HepG2 (cell line): Measurements from ENCODE around the gene ABCE1. TPM values are rescaled to one million over a fixed set of nuclear protein-coding genes. Genes with fewer than 3 reads are reported as not detected.

Experiments
- ATAC-seq: fragments of 200-7000 bp; cut with Tn5 transposase; 3 replicates; pipeline ENCODE4 v1.9.1; 2020; ENCODE audit warnings: mild to moderate bottlenecking, moderate library complexity
- BruUV-seq: library from RNA; stranded (reverse); fragments of 400-500 nt; replicated peaks from 2 replicates; lab custom pipeline; 2021; lab: Mats Ljungman, UMichigan
- CTCF ChIA-PET: fragments of 300-600 bp; formaldehyde crosslinking; extraction: SDS; loops from one replicate; lab custom pipeline; 2021; ENCODE audit warnings: low total read pairs, inconsistent platforms, low intra/inter-chr PET ratio; lab: Yijun Ruan, JAX
- POLR2A ChIA-PET: fragments of 350-600 bp; sonication (Branson Sonifier 250); formaldehyde crosslinking; loops from one replicate; lab custom pipeline; 2020; ENCODE audit warnings: antibody characterized with exemption, inconsistent platforms; lab: Yijun Ruan, JAX
- DNase-seq: peaks from one replicate; pipeline ENCODE4 v3.0.0-alpha.2; 2015; ENCODE audit warnings: low spot score
- FAIRE-seq: peaks from 3 replicates; lab custom pipeline; 2011; peaks lifted over from hg19 to GRCh38; lab: Jason Lieb, UNC
- H2AFZ ChIP-seq: one replicate; pipeline ENCODE4 v1.6.1; 2011; ENCODE audit warnings: low read length, inconsistent platforms
- H3K27ac ChIP-seq: fragments of 300-600 bp; 3 replicates; pipeline ENCODE4 v1.8.0; 2011; ENCODE audit warnings: mixed run types, mild to moderate bottlenecking, mixed read lengths, low read length, inconsistent platforms; ENCODE audit not compliant: insufficient read depth; ENCODE audit errors: extremely low read length
- H3K27me3 ChIP-seq, 2 experiments: fragments of 200-600 bp in 1 of 2; 2 replicates in 1 of 2; 3 replicates in 1 of 2; pipeline versions ENCODE4 v1.6.0 to v1.8.0; 2011; ENCODE audit warnings: low read length in 2 of 2, mild to moderate bottlenecking in 2 of 2, moderate library complexity in 2 of 2, inconsistent platforms in 1 of 2; ENCODE audit not compliant: insufficient read depth in 2 of 2, control insufficient read depth in 1 of 2
- H3K36me3 ChIP-seq, 2 experiments: fragments of 200-600 bp in 1 of 2; replicated peaks in 1 of 2; 2 replicates in 1 of 2; 3 replicates in 1 of 2; pipeline versions ENCODE4 v1.5.1 to v1.8.0; 2011; ENCODE audit warnings: low read length in 2 of 2, inconsistent platforms in 1 of 2; ENCODE audit not compliant: insufficient read depth in 2 of 2, control insufficient read depth in 1 of 2
- H3K4me1 ChIP-seq: 2 replicates; pipeline ENCODE4 v1.5.1; 2012; ENCODE audit warnings: low read length, inconsistent platforms; ENCODE audit not compliant: insufficient read depth
- H3K4me2 ChIP-seq: 2 replicates; pipeline ENCODE4 v1.6.0; 2011; ENCODE audit warnings: low read depth, low read length, inconsistent platforms
- H3K4me3 ChIP-seq, 3 experiments: fragments of 200-600 bp in 1 of 3; sonication (generic), shearing (Covaris generic) in 1 of 3; replicated peaks in 1 of 3; 2 replicates each; pipeline ENCODE4 v1.5.1; 2011 to 2016; ENCODE audit warnings: low read length in 3 of 3, inconsistent platforms in 2 of 3, low read depth in 2 of 3, mild to moderate bottlenecking in 2 of 3, control low read depth in 1 of 3, mixed read lengths in 1 of 3; ENCODE audit not compliant: insufficient read depth in 1 of 3
- H3K79me2 ChIP-seq: one replicate; pipeline ENCODE4 v1.6.1; 2011; ENCODE audit warnings: low read length, inconsistent platforms; ENCODE audit not compliant: insufficient read depth
- H3K9ac ChIP-seq: 2 replicates; pipeline ENCODE4 v1.6.0; 2011; ENCODE audit warnings: mild to moderate bottlenecking, low read depth, low read length, inconsistent platforms; ENCODE audit not compliant: insufficient read depth
- H3K9me3 ChIP-seq: 2 replicates; pipeline ENCODE4 v1.5.1; 2012; ENCODE audit warnings: mild to moderate bottlenecking, low read length
- H4K20me1 ChIP-seq: 2 replicates; pipeline ENCODE4 v1.6.0; 2011; ENCODE audit warnings: inconsistent platforms, mild to moderate bottlenecking, low read length, moderate library complexity; ENCODE audit not compliant: insufficient read depth
- ETV5 ChIP-seq: IDR thresholded peaks from 2 replicates; pipeline ENCODE4 v1.6.1; 2018; ENCODE audit warnings: missing biosample characterization, missing genetic modification reagents, inconsistent platforms, borderline replicate concordance
- KMT2B ChIP-seq: IDR thresholded peaks from 2 replicates; pipeline ENCODE4 v1.6.1; 2016; ENCODE audit warnings: missing genetic modification reagents, missing compliant biosample characterization
- STAG1 ChIP-seq: sonication (generic); formaldehyde crosslinking; IDR thresholded peaks from 2 replicates; pipeline ENCODE4 v1.4.0; 2020; ENCODE audit warnings: missing genetic modification reagents
- WGBS: methylation state at CpG from one replicate; pipeline ENCODE4 v1.1.6; 2017; ENCODE audit warnings: low lambda C conversion rate; 5-methylcytosine and 5-hydroxymethylcytosine counted together
- in situ Hi-C: cut with HindIII; loops from 2 replicates; pipeline ENCODE4 v1.10.0; 2017; ENCODE audit warnings: low pct_unique_long_range_greater_than_20kb; ENCODE audit not compliant: extremely low pct_ligation_motif_present
- intact Hi-C: fragments of 100-400 bp; cut with micrococcal nuclease; formaldehyde crosslinking; loops from one replicate; pipeline ENCODE4 v1.10.0; 2022; ENCODE audit not compliant: unreplicated experiment
- polyA plus RNA-seq, 8 experiments: library from polyadenylated mRNA; depleted of rRNA in 3 of 8; stranded (reverse) in 7 of 8; unstranded in 1 of 8; fragments of >200 nt; fragmentation: Illumina TruSeq in 4 of 8; extraction: Trizol in 4 of 8; gene quantifications; 2 replicates each; pipeline versions ENCODE4 v1.2.1 to v1.2.3, GENCODE V29; 2011 to 2016; ENCODE audit warnings: low read depth in 4 of 8, missing spikeins in 1 of 8, mixed read lengths in 1 of 8; ENCODE audit not compliant: insufficient read depth in 1 of 8
- total RNA-seq, 5 experiments: library from RNA; depleted of rRNA; stranded (reverse); fragments of >200 nt; fragmentation: Illumina TruSeq; extraction: Trizol; gene quantifications; 2 replicates each; pipeline ENCODE4 v1.2.3, GENCODE V29; 2016; ENCODE audit warnings: low read depth in 1 of 5
- TF ChIP-seq, protein P1 (sequence below), 2 experiments: sonication (generic) in 1 of 2; formaldehyde crosslinking in 1 of 2; IDR thresholded peaks; 2 replicates each; pipeline versions ENCODE4 v1.5.1 to v1.6.1; 2011 to 2020; ENCODE audit warnings: borderline replicate concordance in 1 of 2, low read depth in 1 of 2, low read length in 1 of 2, mild to moderate bottlenecking in 1 of 2, missing genetic modification reagents in 1 of 2, moderate library complexity in 1 of 2
- TF ChIP-seq, protein P2 (sequence below): sonication (generic); formaldehyde crosslinking; IDR thresholded peaks from 2 replicates; pipeline ENCODE4 v1.9.0; 2022; ENCODE audit warnings: missing genetic modification reagents, mild to moderate bottlenecking, borderline replicate concordance
- TF ChIP-seq, protein P3 (sequence below): IDR thresholded peaks from 2 replicates; pipeline ENCODE4 v1.6.1; 2012; ENCODE audit warnings: low read depth, low read length, improper control_type of control experiment
- TF ChIP-seq, protein P4 (sequence below): sonication (generic); formaldehyde crosslinking; IDR thresholded peaks from 2 replicates; pipeline ENCODE4 v1.5.0; 2020; ENCODE audit warnings: mild to moderate bottlenecking, missing genetic modification reagents, moderate library complexity

ABCE1 gene
- total and polyA plus RNA-seq, 2 of the 13 experiments (the other 11 are each of a cell fraction or from before 2014, with no cell fraction given): 50.8 to 139 TPM

DNA sequence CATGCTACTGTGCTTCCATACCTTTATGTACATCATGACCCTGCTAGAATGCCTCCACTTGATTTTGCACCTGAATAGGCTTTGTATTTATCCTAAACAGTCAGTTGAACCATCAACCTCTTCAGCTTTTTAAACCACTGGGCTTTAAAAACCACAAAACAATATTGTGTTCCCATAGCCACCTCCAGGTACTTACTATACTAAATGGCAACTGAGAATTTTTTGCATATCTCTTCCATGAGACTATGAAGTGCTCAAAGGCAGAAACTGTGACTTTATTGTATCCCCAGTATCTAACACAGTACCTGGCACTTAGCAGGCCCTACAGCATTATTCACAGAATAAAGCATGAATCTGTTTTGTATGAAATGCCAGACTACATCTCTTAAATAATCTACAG lies 39.9 kb upstream of the ABCE1 start (continued):
- TF ChIP-seq, protein P1, sequence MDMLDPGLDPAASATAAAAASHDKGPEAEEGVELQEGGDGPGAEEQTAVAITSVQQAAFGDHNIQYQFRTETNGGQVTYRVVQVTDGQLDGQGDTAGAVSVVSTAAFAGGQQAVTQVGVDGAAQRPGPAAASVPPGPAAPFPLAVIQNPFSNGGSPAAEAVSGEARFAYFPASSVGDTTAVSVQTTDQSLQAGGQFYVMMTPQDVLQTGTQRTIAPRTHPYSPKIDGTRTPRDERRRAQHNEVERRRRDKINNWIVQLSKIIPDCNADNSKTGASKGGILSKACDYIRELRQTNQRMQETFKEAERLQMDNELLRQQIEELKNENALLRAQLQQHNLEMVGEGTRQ (IDR thresholded peaks at IDR 0.05; ENCODE audit: low read depth, low read length): no peak
- TF ChIP-seq, protein P1 (CRISPR knock-in tag; IDR thresholded peaks at IDR 0.05; ENCODE audit: borderline replicate concordance): no peak
- TF ChIP-seq, protein P2, sequence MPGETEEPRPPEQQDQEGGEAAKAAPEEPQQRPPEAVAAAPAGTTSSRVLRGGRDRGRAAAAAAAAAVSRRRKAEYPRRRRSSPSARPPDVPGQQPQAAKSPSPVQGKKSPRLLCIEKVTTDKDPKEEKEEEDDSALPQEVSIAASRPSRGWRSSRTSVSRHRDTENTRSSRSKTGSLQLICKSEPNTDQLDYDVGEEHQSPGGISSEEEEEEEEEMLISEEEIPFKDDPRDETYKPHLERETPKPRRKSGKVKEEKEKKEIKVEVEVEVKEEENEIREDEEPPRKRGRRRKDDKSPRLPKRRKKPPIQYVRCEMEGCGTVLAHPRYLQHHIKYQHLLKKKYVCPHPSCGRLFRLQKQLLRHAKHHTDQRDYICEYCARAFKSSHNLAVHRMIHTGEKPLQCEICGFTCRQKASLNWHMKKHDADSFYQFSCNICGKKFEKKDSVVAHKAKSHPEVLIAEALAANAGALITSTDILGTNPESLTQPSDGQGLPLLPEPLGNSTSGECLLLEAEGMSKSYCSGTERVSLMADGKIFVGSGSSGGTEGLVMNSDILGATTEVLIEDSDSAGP (CRISPR knock-in tag): no peak
- TF ChIP-seq ETV5 (CRISPR knock-in tag): no peak

DNA sequence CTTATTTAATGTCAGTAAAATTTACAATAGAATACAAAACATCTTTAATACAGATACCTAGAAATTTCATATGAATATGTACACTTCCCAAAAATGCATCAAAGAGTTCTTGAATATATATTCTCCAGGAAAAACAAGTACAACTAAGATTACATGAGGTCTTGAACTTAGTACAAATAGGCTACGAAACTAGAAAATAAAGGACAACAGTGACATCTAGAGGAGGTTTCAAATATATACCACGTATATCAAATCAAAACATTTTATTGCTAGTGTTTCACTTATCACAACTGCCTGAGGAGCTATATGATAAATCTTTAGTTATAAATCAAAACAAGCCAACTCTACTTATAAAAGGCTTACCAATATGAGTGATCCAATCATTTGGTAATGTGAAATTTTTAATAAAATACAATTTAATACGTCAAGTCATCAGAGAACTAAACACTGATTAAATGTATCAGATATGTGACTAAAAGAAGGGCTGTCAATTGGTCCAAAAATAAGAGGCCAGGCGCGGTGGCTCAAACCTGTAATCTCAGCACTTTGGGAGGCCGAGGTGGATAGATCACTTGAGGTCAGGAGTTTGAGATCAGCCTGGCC lies 36.7 kb upstream of the ABCE1 start:
- Histone ChIP-seq H3K4me2 (no peak overlapping the region), H3K4me1 (peaks cover 8% of the 10 kb centered on the region; the same call in 1 of the 2 replicates), H3K4me3 (no peak overlapping the region), H3K27me3 (no peaks in the 10 kb centered on the region), H3K36me3 (no peaks in the 10 kb centered on the region; a peak in 1 of 5 replicates), H4K20me1 (no peaks in the 10 kb centered on the region; the same call in 1 of the 2 replicates), H3K27ac (no peak overlapping the region), H3K79me2 (peaks cover 3% of the 10 kb centered on the region), H3K9ac (no peak overlapping the region), H3K9me3 (no peaks in the 10 kb centered on the region), H2AFZ (no peak overlapping the region)
- POLR2A ChIA-PET: no interaction called here
- in situ Hi-C loops: loop anchor here (10.0 kb wide), 1 partner anchor 887 kb away; no protein-coding TSS in a partner anchor
- ATAC-seq (peak; percentile 55; the same call in 1 of the 3 replicates), FAIRE-seq (no peak), DNase-seq (peak; percentile 41)
- TF ChIP-seq STAG1 (CRISPR knock-in tag) (peak; percentile 58), KMT2B (CRISPR knock-in tag) (no peak)
- TF ChIP-seq, protein P3, sequence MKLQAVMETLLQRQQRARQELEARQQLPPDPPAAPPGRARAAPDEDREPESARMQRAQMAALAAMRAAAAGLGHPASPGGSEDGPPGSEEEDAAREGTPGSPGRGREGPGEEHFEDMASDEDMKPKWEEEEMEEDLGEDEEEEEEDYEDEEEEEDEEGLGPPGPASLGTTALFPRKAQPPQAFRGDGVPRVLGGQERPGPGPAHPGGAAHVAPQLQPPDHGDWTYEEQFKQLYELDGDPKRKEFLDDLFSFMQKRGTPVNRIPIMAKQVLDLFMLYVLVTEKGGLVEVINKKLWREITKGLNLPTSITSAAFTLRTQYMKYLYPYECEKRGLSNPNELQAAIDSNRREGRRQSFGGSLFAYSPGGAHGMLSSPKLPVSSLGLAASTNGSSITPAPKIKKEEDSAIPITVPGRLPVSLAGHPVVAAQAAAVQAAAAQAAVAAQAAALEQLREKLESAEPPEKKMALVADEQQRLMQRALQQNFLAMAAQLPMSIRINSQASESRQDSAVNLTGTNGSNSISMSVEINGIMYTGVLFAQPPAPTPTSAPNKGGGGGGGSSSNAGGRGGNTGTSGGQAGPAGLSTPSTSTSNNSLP: peak; percentile 17; the same call in 1 of the 2 replicates
- TF ChIP-seq, protein P4, sequence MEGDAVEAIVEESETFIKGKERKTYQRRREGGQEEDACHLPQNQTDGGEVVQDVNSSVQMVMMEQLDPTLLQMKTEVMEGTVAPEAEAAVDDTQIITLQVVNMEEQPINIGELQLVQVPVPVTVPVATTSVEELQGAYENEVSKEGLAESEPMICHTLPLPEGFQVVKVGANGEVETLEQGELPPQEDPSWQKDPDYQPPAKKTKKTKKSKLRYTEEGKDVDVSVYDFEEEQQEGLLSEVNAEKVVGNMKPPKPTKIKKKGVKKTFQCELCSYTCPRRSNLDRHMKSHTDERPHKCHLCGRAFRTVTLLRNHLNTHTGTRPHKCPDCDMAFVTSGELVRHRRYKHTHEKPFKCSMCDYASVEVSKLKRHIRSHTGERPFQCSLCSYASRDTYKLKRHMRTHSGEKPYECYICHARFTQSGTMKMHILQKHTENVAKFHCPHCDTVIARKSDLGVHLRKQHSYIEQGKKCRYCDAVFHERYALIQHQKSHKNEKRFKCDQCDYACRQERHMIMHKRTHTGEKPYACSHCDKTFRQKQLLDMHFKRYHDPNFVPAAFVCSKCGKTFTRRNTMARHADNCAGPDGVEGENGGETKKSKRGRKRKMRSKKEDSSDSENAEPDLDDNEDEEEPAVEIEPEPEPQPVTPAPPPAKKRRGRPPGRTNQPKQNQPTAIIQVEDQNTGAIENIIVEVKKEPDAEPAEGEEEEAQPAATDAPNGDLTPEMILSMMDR: peak; percentile 54
- WGBS: 82% methylated on average over 6 of the region's 6 CpGs
- CTCF ChIA-PET: interaction anchor here (1.6 kb wide), 1 partner anchor 887 kb away, joined by 4 read pairs; no protein-coding TSS in a partner anchor
- intact Hi-C loops: loop anchor here (1.0 to 5.0 kb wide), 2 partner anchors 274 to 887 kb away; no protein-coding TSS in a partner anchor
- no TSS peak for BruUV-seq
